Measurements from ENCODE around the gene ADAMTS16. TPM values are rescaled to one million over a fixed set of nuclear protein-coding genes. Genes with fewer than 3 reads are reported as not detected.

ADAMTS16 gene
- total and polyA plus RNA-seq, 2 experiments from 2014 or later = 2.2 to 5.9 TPM

GRCh38 chr5:5271786-5272321 is 131.7 kb downstream of the ADAMTS16 start:
- Histone ChIP-seq H3K27me3 (no peaks in the 10 kb centered on the region), H3K4me1 (ENCODE audit: insufficient read depth) (no peaks in the 10 kb centered on the region), H3K27ac (peak overlapping the region; percentile 40), H4K20me1 (ENCODE audit: insufficient read depth, poor library complexity, severe bottlenecking) (no peaks in the 10 kb centered on the region), H2AFZ (no peak overlapping the region), H3K4me3 (no peak overlapping the region), H3K9me3 (ENCODE audit: low read depth) (no peaks in the 10 kb centered on the region), H3K36me3 (replicated peaks; ENCODE audit: insufficient read depth, low read depth) (no peaks in the 10 kb centered on the region), H3K79me2 (no peaks in the 10 kb centered on the region), H3K9me2 (replicated peaks; ENCODE audit: insufficient read depth) (no peaks in the 10 kb centered on the region), H3K4me2 (peak overlapping the region; percentile 66)
- TF ChIP-seq EZH2 (IDR thresholded peaks at IDR 0.05; ENCODE audit: borderline replicate concordance) (no peak), EZH2phosphoT487 (IDR thresholded peaks at IDR 0.05; ENCODE audit: low read depth, severe bottlenecking, unreplicated experiment) (no peak), CTCF (IDR thresholded peaks at IDR 0.05; ENCODE audit: poor library complexity) (no peak)
- WGBS (ENCODE audit: low lambda C conversion rate, missing lambda C conversion rate) = 20% methylated on average over 9 of the region's 9 CpGs
- peak; percentile 23 for DNase-seq (ENCODE audit: low spot score)

GRCh38 chr5:5273398-5273797 is 133.3 kb downstream of the ADAMTS16 start:
- peaks cover 2% of the 10 kb centered on the region for H3K4me1 ChIP-seq (ENCODE audit: insufficient read depth)
- no peak overlapping the region for H3K4me2 ChIP-seq
- H2AFZ ChIP-seq = no peak overlapping the region
- no peaks in the 10 kb centered on the region for H3K79me2 ChIP-seq
- H4K20me1 ChIP-seq (ENCODE audit: insufficient read depth, poor library complexity, severe bottlenecking) = no peaks in the 10 kb centered on the region
- no peaks in the 10 kb centered on the region for H3K36me3 ChIP-seq (replicated peaks; ENCODE audit: insufficient read depth, low read depth)
- H3K27me3 ChIP-seq = no peaks in the 10 kb centered on the region
- H3K27ac ChIP-seq = no peak overlapping the region
- H3K4me3 ChIP-seq = no peak overlapping the region
- DNase-seq (ENCODE audit: low spot score) = no peak
- no peaks in the 10 kb centered on the region for H3K9me3 ChIP-seq (ENCODE audit: low read depth)
- no peaks in the 10 kb centered on the region for H3K9me2 ChIP-seq (replicated peaks; ENCODE audit: insufficient read depth)
- TF ChIP-seq EZH2 (IDR thresholded peaks at IDR 0.05; ENCODE audit: borderline replicate concordance) = no peak
- TF ChIP-seq CTCF (IDR thresholded peaks at IDR 0.05; ENCODE audit: poor library complexity) = no peak
- TF ChIP-seq EZH2phosphoT487 (IDR thresholded peaks at IDR 0.05; ENCODE audit: low read depth, severe bottlenecking, unreplicated experiment) = no peak
- 85% methylated on average over 3 of the region's 3 CpGs for WGBS (ENCODE audit: low lambda C conversion rate, missing lambda C conversion rate)

GRCh38 chr5:5273976-5274375 is 133.8 kb downstream of the ADAMTS16 start:
- Histone ChIP-seq H3K9me3 (ENCODE audit: low read depth) (no peaks in the 10 kb centered on the region), H3K27me3 (no peaks in the 10 kb centered on the region), H3K4me3 (no peak overlapping the region), H4K20me1 (ENCODE audit: insufficient read depth, poor library complexity, severe bottlenecking) (no peaks in the 10 kb centered on the region), H3K36me3 (replicated peaks; ENCODE audit: insufficient read depth, low read depth) (no peaks in the 10 kb centered on the region), H3K4me2 (no peak overlapping the region), H3K27ac (no peak overlapping the region), H2AFZ (no peak overlapping the region), H3K9me2 (replicated peaks; ENCODE audit: insufficient read depth) (no peaks in the 10 kb centered on the region), H3K79me2 (no peaks in the 10 kb centered on the region), H3K4me1 (ENCODE audit: insufficient read depth) (peaks cover 7% of the 10 kb centered on the region)
- TF ChIP-seq EZH2 (IDR thresholded peaks at IDR 0.05; ENCODE audit: borderline replicate concordance) (no peak), EZH2phosphoT487 (IDR thresholded peaks at IDR 0.05; ENCODE audit: low read depth, severe bottlenecking, unreplicated experiment) (no peak), CTCF (IDR thresholded peaks at IDR 0.05; ENCODE audit: poor library complexity) (no peak)
- DNase-seq (ENCODE audit: low spot score) = no peak
- 97% methylated on average over 5 of the region's 5 CpGs for WGBS (ENCODE audit: low lambda C conversion rate, missing lambda C conversion rate)

Measured in hepatocyte (in vitro differentiated cells).